A673 (cell line): ENCODE results near the gene FAM13A. TPM values are rescaled to one million over a fixed set of nuclear protein-coding genes. Genes with fewer than 3 reads are reported as not detected.

Experiments used
- BruUV-seq: library from RNA; stranded (reverse); fragments of 400-500 nt; replicated peaks from 2 replicates; lab custom pipeline; 2021; lab: Mats Ljungman, UMichigan
- CTCF ChIA-PET: fragments of 300-600 bp; sonication (Branson Sonifier 250); formaldehyde crosslinking; loops from one replicate; lab custom pipeline; 2022; ENCODE audit warnings: antibody characterized with exemption; lab: Charles Lee
- POLR2A ChIA-PET: fragments of 300-600 bp; sonication (Branson Sonifier 250); formaldehyde crosslinking; loops from one replicate; lab custom pipeline; 2022; ENCODE audit warnings: antibody characterized with exemption; ENCODE audit not compliant: low non-redundant PET; lab: Charles Lee
- DNase-seq: peaks from one replicate; pipeline ENCODE4 v3.0.0-alpha.2; 2015; ENCODE audit warnings: low spot score
- H3K27ac ChIP-seq: fragments of 200-600 bp; sonication (generic); 2 replicates; pipeline ENCODE4 v1.5.1; 2016; ENCODE audit warnings: mixed run types, low read depth, mild to moderate bottlenecking, mixed read lengths, antibody characterized with exemption, low read length; ENCODE audit not compliant: poor library complexity, severe bottlenecking
- H3K27me3 ChIP-seq: fragments of 200-600 bp; sonication (generic); replicated peaks from 2 replicates; pipeline ENCODE4 v1.6.1; 2017; ENCODE audit warnings: mixed run types, low read depth, mild to moderate bottlenecking, mixed read lengths, antibody characterized with exemption, low read length; ENCODE audit not compliant: insufficient read depth, poor library complexity
- H3K36me3 ChIP-seq: fragments of 200-600 bp; sonication (generic); 2 replicates; pipeline ENCODE4 v1.6.1; 2016; ENCODE audit warnings: mixed run types, mild to moderate bottlenecking, mixed read lengths, antibody characterized with exemption, low read length; ENCODE audit not compliant: insufficient read depth, poor library complexity, severe bottlenecking
- H3K4me1 ChIP-seq: fragments of 200-600 bp; sonication (generic); 2 replicates; pipeline ENCODE4 v1.6.1; 2017; ENCODE audit warnings: mixed run types, mild to moderate bottlenecking, mixed read lengths, antibody characterized with exemption, low read length; ENCODE audit not compliant: insufficient read depth, poor library complexity, severe bottlenecking
- H3K4me3 ChIP-seq: fragments of 200-600 bp; sonication (generic); 2 replicates; pipeline ENCODE4 v1.5.1; 2016; ENCODE audit warnings: low read depth, mixed run types, mild to moderate bottlenecking, mixed read lengths, low read length; ENCODE audit not compliant: poor library complexity, severe bottlenecking
- H3K9me3 ChIP-seq: fragments of 200-600 bp; sonication (generic); 2 replicates; pipeline ENCODE4 v1.6.1; 2016; ENCODE audit warnings: mixed run types, low read depth, mild to moderate bottlenecking, mixed read lengths, antibody characterized with exemption, low read length; ENCODE audit not compliant: poor library complexity, severe bottlenecking
- CTCF ChIP-seq: fragments of 300-800, 200-600 bp; sonication (generic); conservative IDR thresholded peaks from 2 replicates; pipeline ENCODE4 v1.5.1; 2017; ENCODE audit warnings: low read depth, mild to moderate bottlenecking, antibody characterized with exemption, low read length, moderate library complexity, mixed read lengths
- EZH2 ChIP-seq: fragments of 200-600 bp; sonication (generic); IDR thresholded peaks from 2 replicates; pipeline ENCODE4 v1.6.1; 2017; ENCODE audit warnings: borderline replicate concordance, low read depth, mild to moderate bottlenecking, mixed read lengths, antibody characterized with exemption, low read length; ENCODE audit not compliant: poor library complexity, severe bottlenecking
- intact Hi-C: fragments of 100-400 bp; cut with micrococcal nuclease; formaldehyde crosslinking; loops from one replicate; pipeline ENCODE4 v1.10.0; 2022; ENCODE audit not compliant: unreplicated experiment
- total RNA-seq: library from RNA; stranded (reverse); gene quantifications from 2 replicates; pipeline ENCODE4 v1.2.3, GENCODE V29; 2021

FAM13A gene
- total RNA-seq, 1 experiment from 2014 or later, result 15.5 TPM

- DNase-seq, result no peak
- no peak for TF ChIP-seq CTCF
- no peak for TF ChIP-seq EZH2
- H3K9me3 ChIP-seq, result no peaks in the 10 kb centered on the region
- ChIA-PET POLR2A (no interaction called here), CTCF (no interaction called here)
- H3K4me3 ChIP-seq, result no peak overlapping the region
- H3K36me3 ChIP-seq, result no peaks in the 10 kb centered on the region
- H3K4me1 ChIP-seq, result no peaks in the 10 kb centered on the region
- intact Hi-C loops, result no loop called here
- H3K27me3 ChIP-seq, result no peaks in the 10 kb centered on the region
- BruUV-seq, result no TSS peak
- no peak overlapping the region for H3K27ac ChIP-seq
Measured at GRCh38 chr4:88738180-88738579, 318.8 kb downstream of the FAM13A start.

- no peaks in the 10 kb centered on the region for H3K27me3 ChIP-seq
- ChIA-PET POLR2A (no interaction called here), CTCF (no interaction called here)
- no peaks in the 10 kb centered on the region for H3K36me3 ChIP-seq
- no peak overlapping the region for H3K4me3 ChIP-seq
- no peaks in the 10 kb centered on the region for H3K9me3 ChIP-seq
- no peak overlapping the region for H3K27ac ChIP-seq
- DNase-seq, result no peak
- TF ChIP-seq CTCF (no peak), EZH2 (no peak)
- intact Hi-C loops, result no loop called here
- H3K4me1 ChIP-seq, result no peaks in the 10 kb centered on the region
- BruUV-seq, result no TSS peak
Measured at GRCh38 chr4:88737307-88737941, 319.6 kb downstream of the FAM13A start.

GRCh38 chr4:88736264-88736663 lies 320.7 kb downstream of the FAM13A start:
- intact Hi-C loops, result no loop called here
- TF ChIP-seq CTCF (no peak), EZH2 (no peak)
- ChIA-PET CTCF (no interaction called here), POLR2A (no interaction called here)
- Histone ChIP-seq H3K4me3 (no peak overlapping the region), H3K4me1 (peaks cover 2% of the 10 kb centered on the region), H3K27me3 (no peaks in the 10 kb centered on the region), H3K9me3 (no peaks in the 10 kb centered on the region), H3K36me3 (no peaks in the 10 kb centered on the region), H3K27ac (no peak overlapping the region)
- DNase-seq, result no peak
- no TSS peak for BruUV-seq
